T-cell (primary cell): ENCODE results near the gene APPBP2. TPM values are rescaled to one million over a fixed set of nuclear protein-coding genes. Genes with fewer than 3 reads are reported as not detected.
"Not testable (repeated sequence)": the region's sequence is repeated elsewhere in the genome, so short reads cannot be mapped to it uniquely, and the experiment has no call there.

Experiments used
- ATAC-seq, 4 experiments: fragments of 200-7000 bp in 3 of 4; fragments of 150-1000 bp in 1 of 4; cut with Tn5 transposase; replicated peaks in 1 of 4; 1 replicate in 3 of 4; 2 replicates in 1 of 4; pipeline ENCODE4 v1.10.0; 2021; ENCODE audit warnings: moderate library complexity in 3 of 4, mild to moderate bottlenecking in 2 of 4, moderate number of reproducible peaks in 1 of 4
- CTCF ChIA-PET, 2 donors: fragments of 300-600 bp; sonication (Branson Sonifier 250); formaldehyde crosslinking; loops; one replicate each; lab custom pipeline; 2022; ENCODE audit warnings: antibody characterized with exemption in 2 of 2; lab: Charles Lee
- POLR2A ChIA-PET, 2 donors: fragments of 300-600 bp; sonication (Branson Sonifier 250); formaldehyde crosslinking; loops; one replicate each; lab custom pipeline; 2022; ENCODE audit warnings: antibody characterized with exemption in 2 of 2; lab: Charles Lee
- DNase-seq, 35 experiments: peaks; one replicate each; pipeline versions ENCODE4 v3.0.0 to v3.0.0-alpha.2; 2013 to 2023
- H3K27ac ChIP-seq: one replicate; pipeline ENCODE4 v1.5.1; 2013; ENCODE audit warnings: low read length
- H3K27me3 ChIP-seq, 2 experiments: replicated peaks in 1 of 2; 1 replicate in 1 of 2; 2 replicates in 1 of 2; pipeline versions ENCODE4 v1.6.1 to v1.7.0; 2013; ENCODE audit warnings: low read length in 1 of 2, mixed read lengths in 1 of 2; ENCODE audit not compliant: control insufficient read depth in 2 of 2, insufficient read depth in 2 of 2; ENCODE audit errors: extremely low read depth in 1 of 2
- H3K36me3 ChIP-seq, 2 donors: 1 replicate in 1 of 2; 2 replicates in 1 of 2; pipeline versions ENCODE4 v1.6.1 to v1.7.0; 2013; ENCODE audit warnings: low read length in 1 of 2; ENCODE audit not compliant: control insufficient read depth in 2 of 2, insufficient read depth in 1 of 2; ENCODE audit errors: extremely low read depth in 1 of 2
- H3K4me1 ChIP-seq, 2 experiments: 1 replicate in 1 of 2; 2 replicates in 1 of 2; pipeline versions ENCODE4 v1.6.1 to v1.7.0; 2013; ENCODE audit warnings: low read length in 2 of 2, mixed read lengths in 1 of 2; ENCODE audit not compliant: insufficient read depth in 2 of 2, control insufficient read depth in 1 of 2; ENCODE audit errors: extremely low read depth in 1 of 2
- H3K4me3 ChIP-seq, 2 donors: 1 replicate in 1 of 2; 2 replicates in 1 of 2; pipeline versions ENCODE4 v1.5.1 to v1.7.0; 2013; ENCODE audit warnings: mild to moderate bottlenecking in 2 of 2, low read length in 1 of 2, moderate library complexity in 1 of 2; ENCODE audit not compliant: control insufficient read depth in 1 of 2; ENCODE audit errors: extremely low read depth in 1 of 2
- H3K9me3 ChIP-seq: 2 replicates; pipeline ENCODE4 v1.7.0; 2013
- H3K27ac Mint-ChIP-seq, 2 donors: one replicate each; pipeline ENCODE4 v1.8.0; 2020 to 2021; ENCODE audit warnings: mild to moderate bottlenecking in 2 of 2, mixed read lengths in 2 of 2
- H3K27me3 Mint-ChIP-seq, 2 donors: one replicate each; pipeline ENCODE4 v1.8.0; 2021 to 2022; ENCODE audit warnings: mixed read lengths in 2 of 2
- H3K36me3 Mint-ChIP-seq: one replicate; pipeline ENCODE4 v1.8.0; 2021; ENCODE audit warnings: mixed read lengths
- H3K4me1 Mint-ChIP-seq, 3 donors: one replicate each; pipeline ENCODE4 v1.8.0; 2020 to 2022; ENCODE audit warnings: mixed read lengths in 3 of 3, mild to moderate bottlenecking in 1 of 3
- H3K4me3 Mint-ChIP-seq, 3 donors: one replicate each; pipeline ENCODE4 v1.8.0; 2020 to 2022; ENCODE audit warnings: mild to moderate bottlenecking in 3 of 3, mixed read lengths in 3 of 3, moderate library complexity in 3 of 3
- H3K9me3 Mint-ChIP-seq, 3 donors: one replicate each; pipeline ENCODE4 v1.8.0; 2020 to 2022; ENCODE audit warnings: mixed read lengths in 3 of 3
- WGBS: methylation state at CpG from one replicate; pipeline ENCODE4 v1.1.5; 2013; ENCODE audit warnings: missing lambda C conversion rate; ENCODE audit not compliant: insufficient coverage; 5-methylcytosine and 5-hydroxymethylcytosine counted together
- total RNA-seq, 35 experiments: library from RNA in 6 of 35; stranded (reverse) in 6 of 35; fragments of 120-200 nt in 1 of 35; gene quantifications; one replicate each; pipeline versions ENCODE4 v1.2.1 to v1.2.4 and lab custom pipeline; 2013 to 2026

The APPBP2 gene
- total RNA-seq, 5 donors from 2014 or later (not counting 1 experiment from before 2014, with no cell fraction given): 32.2 to 42.0 (median 36.6) TPM

- no peaks in the 10 kb centered on the region for H3K9me3 ChIP-seq
- no peak overlapping the region for H3K4me3 ChIP-seq
- no peak overlapping the region for H3K4me3 Mint-ChIP-seq
- CTCF ChIA-PET: interaction anchor here in 1 of 2 donors (0.6 to 1.3 kb wide), 2 partner anchors 84 to 293 kb away, joined by 3 to 5 read pairs; no protein-coding TSS in a partner anchor
- H3K4me1 Mint-ChIP-seq: peaks cover 0 to 6% (median 0%) of the 10 kb centered on the region in 3 donors
- H3K9me3 Mint-ChIP-seq: no peaks in the 10 kb centered on the region
- 92% methylated on average over 23 of the region's 28 CpGs for WGBS
- no peak overlapping the region for H3K27ac Mint-ChIP-seq
- DNase-seq (peak in 34 of 35 experiments; percentile 6 to 82 (median 37)), ATAC-seq (peak; percentile 54 to 74 (median 56))
- H3K27ac ChIP-seq: no peak overlapping the region
- peaks cover 0 to 3% of the 10 kb centered on the region in 2 experiments for H3K4me1 ChIP-seq
- no peaks in the 10 kb centered on the region for H3K36me3 ChIP-seq
- no peaks in the 10 kb centered on the region for H3K36me3 Mint-ChIP-seq
- peaks cover 0 to 13% of the 10 kb centered on the region in 2 experiments for H3K27me3 ChIP-seq
- POLR2A ChIA-PET: no interaction called here
- peaks cover 2 to 13% of the 10 kb centered on the region in 2 donors for H3K27me3 Mint-ChIP-seq
These were observed 90.5 kb downstream of the APPBP2 start for GRCh38 chr17:60435244-60436167.

- POLR2A ChIA-PET, H3K4me3 ChIP-seq, H3K27ac Mint-ChIP-seq, ATAC-seq, H3K36me3 ChIP-seq, H3K4me1 Mint-ChIP-seq, H3K27ac ChIP-seq, DNase-seq, H3K4me1 ChIP-seq, H3K36me3 Mint-ChIP-seq, H3K9me3 ChIP-seq, H3K4me3 Mint-ChIP-seq, H3K9me3 Mint-ChIP-seq: not testable (repeated sequence)
- H3K27me3 Mint-ChIP-seq: peaks cover 2 to 13% of the 10 kb centered on the region in 2 donors
- WGBS: 93% methylated on average over 3 of the region's 4 CpGs
- CTCF ChIA-PET: interaction anchor here (0.6 kb wide), 2 partner anchors 520 to 970 kb away, joined by 3 to 5 read pairs; no protein-coding TSS in a partner anchor
- H3K27me3 ChIP-seq: peaks cover 0 to 18% of the 10 kb centered on the region in 2 experiments
These were observed 92.7 kb downstream of the APPBP2 start for GRCh38 chr17:60433021-60433997.

- H3K27ac Mint-ChIP-seq, H3K27me3 Mint-ChIP-seq, H3K9me3 Mint-ChIP-seq, H3K27ac ChIP-seq, POLR2A ChIA-PET, H3K4me3 Mint-ChIP-seq, DNase-seq, H3K9me3 ChIP-seq, H3K36me3 Mint-ChIP-seq, H3K4me3 ChIP-seq, ATAC-seq, H3K4me1 Mint-ChIP-seq, H3K4me1 ChIP-seq, H3K36me3 ChIP-seq: not testable (repeated sequence)
- CTCF ChIA-PET: interaction anchor here (0.6 to 0.7 kb wide), 2 partner anchors 30 to 537 kb away, joined by 5 to 9 read pairs; no protein-coding TSS in a partner anchor
- H3K27me3 ChIP-seq: peaks cover 0 to 15% of the 10 kb centered on the region in 2 experiments
- WGBS: 93% methylated on average over 5 of the region's 7 CpGs
These were observed 95.5 kb downstream of the APPBP2 start for GRCh38 chr17:60430561-60430960.

GRCh38 chr17:60428491-60428890 is 97.6 kb downstream of the APPBP2 start:
- H3K36me3 ChIP-seq, ATAC-seq, H3K27me3 Mint-ChIP-seq, DNase-seq, H3K9me3 ChIP-seq, H3K4me3 ChIP-seq, H3K9me3 Mint-ChIP-seq, H3K27ac ChIP-seq, H3K27ac Mint-ChIP-seq, H3K4me1 Mint-ChIP-seq, H3K4me3 Mint-ChIP-seq, H3K4me1 ChIP-seq, H3K36me3 Mint-ChIP-seq: not testable (repeated sequence)
- ChIA-PET CTCF (interaction anchor here (0.6 to 0.7 kb wide), 2 partner anchors 19 to 1665 kb away, joined by 3 read pairs; no protein-coding TSS in a partner anchor), POLR2A (interaction anchor here in 1 of 2 donors (0.5 kb wide), 1 partner anchor 244 kb away, joined by 3 read pairs; no protein-coding TSS in a partner anchor)
- no CpG with 5 or more reads among the region's 6 CpGs for WGBS
- peaks cover 0 to 11% of the 10 kb centered on the region in 2 experiments for H3K27me3 ChIP-seq

GRCh38 chr17:60426596-60426995 is 99.4 kb downstream of the APPBP2 start:
- 92% methylated on average over 9 of the region's 10 CpGs for WGBS
- POLR2A ChIA-PET: no interaction called here

More at GRCh38 chr17:60426596-60426995, 99.4 kb downstream of the APPBP2 start:
- Histone ChIP-seq H3K36me3 (no peaks in the 10 kb centered on the region), H3K4me1 (peaks cover 0 to 9% of the 10 kb centered on the region in 2 experiments), H3K27ac (no peak overlapping the region), H3K4me3 (no peak overlapping the region), H3K27me3 (peaks cover 0 to 5% of the 10 kb centered on the region in 2 experiments), H3K9me3 (no peaks in the 10 kb centered on the region)
- no peaks in the 10 kb centered on the region for H3K36me3 Mint-ChIP-seq
- no peak overlapping the region for H3K4me3 Mint-ChIP-seq
- ATAC-seq (no peak), DNase-seq (no peak)
- CTCF ChIA-PET: no interaction called here
- no peaks in the 10 kb centered on the region for H3K9me3 Mint-ChIP-seq
- H3K27me3 Mint-ChIP-seq: peaks cover 0 to 4% of the 10 kb centered on the region in 2 donors
- H3K4me1 Mint-ChIP-seq: peaks cover 0 to 3% (median 3%) of the 10 kb centered on the region in 3 donors
- H3K27ac Mint-ChIP-seq: no peak overlapping the region
